GM13976 (cell line): ENCODE data around the gene FMOD.

ENCODE experiments used
- DNase-seq: peaks from one replicate; pipeline ENCODE4 v3.0.0; 2012; ENCODE audit warnings: low spot score
- CTCF ChIP-seq: IDR thresholded peaks from 2 replicates; pipeline ENCODE4 v1.5.1; 2012; ENCODE audit warnings: borderline replicate concordance, mild to moderate bottlenecking; ENCODE audit not compliant: insufficient read depth; ENCODE audit errors: extremely low read depth, missing control alignments, control extremely low read depth
- in situ Hi-C: fragments of 300-500 bp; cut with MboI; formaldehyde crosslinking; loops from one replicate; pipeline ENCODE4 v1.12.0; 2022; ENCODE audit warnings: low sequenced_read_pairs, mixed read lengths, inconsistent platforms; ENCODE audit not compliant: unreplicated experiment

The FMOD gene

DNA sequence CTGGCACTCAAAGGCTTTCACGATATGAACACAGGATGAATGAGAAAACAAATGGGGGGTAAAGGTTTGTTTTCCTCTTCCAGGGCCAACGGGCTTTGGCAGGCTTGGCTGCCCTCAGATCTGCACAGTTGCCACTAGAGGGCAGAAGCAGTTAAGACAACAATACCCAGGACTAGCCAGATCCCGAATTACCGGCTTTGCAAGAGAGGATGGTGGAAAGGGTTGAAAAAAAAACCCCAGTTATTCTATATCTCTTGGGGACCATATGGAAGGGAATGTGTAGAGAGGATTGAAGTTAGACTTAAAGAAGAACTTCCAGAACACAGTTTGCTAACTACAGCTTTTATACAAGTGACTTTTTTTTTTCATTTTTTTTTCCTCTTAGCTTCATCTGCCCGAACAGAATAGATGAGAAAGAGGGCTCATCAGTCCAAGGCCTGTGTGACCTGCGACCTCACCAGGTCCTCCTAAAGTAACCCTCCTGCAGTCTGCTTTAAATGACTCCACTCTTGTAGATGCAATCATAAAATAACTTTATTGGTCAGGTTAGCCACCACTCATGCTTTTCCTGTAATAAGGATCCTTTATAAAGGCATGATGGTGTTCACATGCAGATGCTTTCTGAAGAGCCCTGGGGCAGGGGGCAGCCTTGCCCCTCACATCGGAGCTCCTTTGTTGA is 10.7 kb downstream of the FMOD start:
- peak; percentile 83 for DNase-seq
- peak; percentile 86 for TF ChIP-seq CTCF
- in situ Hi-C loops, result loop anchor here (5.0 kb wide), 1 partner anchor 147 kb away; no protein-coding TSS in a partner anchor

DNA sequence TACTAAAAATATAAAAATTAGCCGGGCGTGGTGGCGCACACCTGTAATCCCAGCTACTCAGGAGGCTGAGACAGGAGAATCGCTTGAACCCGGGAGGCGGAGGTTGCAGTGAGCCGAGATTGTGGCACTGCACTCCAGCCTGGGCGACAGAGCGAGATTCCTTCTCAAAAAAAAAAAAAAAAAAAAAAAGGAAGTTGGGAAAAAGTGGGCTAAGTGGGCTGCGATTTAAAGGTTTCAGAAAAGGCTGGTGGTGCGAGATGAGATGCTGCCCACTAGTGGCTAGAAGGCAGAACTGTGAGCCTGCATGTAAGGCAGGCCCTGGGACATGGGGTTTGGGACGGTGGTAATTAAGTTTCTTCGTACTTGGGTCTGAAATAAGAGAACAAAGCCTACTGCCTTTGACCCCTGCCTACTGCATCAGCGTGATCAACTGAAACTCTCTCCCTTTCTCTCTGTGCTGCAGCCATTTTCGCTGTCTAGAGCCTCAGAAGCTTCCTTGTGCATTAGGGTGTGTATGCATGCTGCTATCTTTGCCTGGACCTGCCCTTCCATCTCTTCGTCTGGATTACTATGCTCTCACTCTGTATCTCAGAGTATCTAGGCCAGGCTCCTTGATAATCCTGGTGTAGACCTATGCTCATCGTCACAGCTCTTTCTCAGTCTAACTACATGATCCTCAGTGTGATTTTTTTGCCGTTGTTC is 12.4 kb downstream of the FMOD start:
- in situ Hi-C loops, result loop anchor here (5.0 kb wide), 1 partner anchor 66 kb away; no protein-coding TSS in a partner anchor
- TF ChIP-seq CTCF, result peak; percentile 97
- DNase-seq, result peak; percentile 87

- in situ Hi-C loops, result loop anchor here (5.0 kb wide), 1 partner anchor 64 kb away; no protein-coding TSS in a partner anchor
Observed at GRCh38 chr1:203336097-203336496, 14.8 kb downstream of the FMOD start.

GRCh38 chr1:203335503-203335902 is 15.4 kb downstream of the FMOD start:
- in situ Hi-C loops, result loop anchor here (5.0 kb wide), 1 partner anchor 63 kb away; no protein-coding TSS in a partner anchor
- no peak for DNase-seq
- TF ChIP-seq CTCF, result no peak

More at GRCh38 chr1:203336097-203336496, 14.8 kb downstream of the FMOD start:
- DNase-seq, result no peak
- no peak for TF ChIP-seq CTCF

GRCh38 chr1:203331224-203331623 is 19.7 kb downstream of the FMOD start:
- in situ Hi-C loops, result no loop called here
- DNase-seq, result no peak
- no peak for TF ChIP-seq CTCF

- no peak for TF ChIP-seq CTCF
- in situ Hi-C loops, result no loop called here
- DNase-seq, result no peak
Observed at GRCh38 chr1:203328714-203329122, 22.2 kb downstream of the FMOD start.
